ENCODE data around the gene CACNA2D3.

DNA sequence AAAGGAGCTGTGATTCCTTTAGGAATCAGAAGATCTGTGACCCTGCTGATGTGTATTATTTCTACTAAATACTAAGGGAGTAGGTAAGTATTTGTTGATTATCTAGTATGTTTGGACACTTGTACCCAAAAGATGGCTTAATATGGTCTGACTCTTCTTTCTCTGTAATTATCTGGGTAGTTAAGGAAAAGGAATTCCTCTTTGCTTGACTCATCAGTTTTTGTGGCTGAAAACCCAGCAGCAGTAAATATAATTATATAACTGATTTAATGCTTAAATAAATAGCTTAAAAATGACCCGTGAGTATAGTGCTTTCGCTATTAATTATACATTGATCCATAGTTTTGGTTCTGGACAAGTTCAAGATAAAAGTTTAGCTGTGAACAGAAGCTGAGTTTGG is 649.7 kb downstream of the CACNA2D3 start:
- TF ChIP-seq POLR2A (IDR thresholded peaks at IDR 0.05; ENCODE audit: low read length) (no peak), GATA1 (IDR thresholded peaks at IDR 0.05; ENCODE audit: low read depth, low read length) (no peak)
